ENCODE results near the gene LIN28B. TPM values are rescaled to one million over a fixed set of nuclear protein-coding genes. Genes with fewer than 3 reads are reported as not detected.

Gene LIN28B
- polyA plus RNA-seq, 2 of the 4 experiments (the other 2 are of a cell fraction), result 3.6 to 7.2 TPM

DNA sequence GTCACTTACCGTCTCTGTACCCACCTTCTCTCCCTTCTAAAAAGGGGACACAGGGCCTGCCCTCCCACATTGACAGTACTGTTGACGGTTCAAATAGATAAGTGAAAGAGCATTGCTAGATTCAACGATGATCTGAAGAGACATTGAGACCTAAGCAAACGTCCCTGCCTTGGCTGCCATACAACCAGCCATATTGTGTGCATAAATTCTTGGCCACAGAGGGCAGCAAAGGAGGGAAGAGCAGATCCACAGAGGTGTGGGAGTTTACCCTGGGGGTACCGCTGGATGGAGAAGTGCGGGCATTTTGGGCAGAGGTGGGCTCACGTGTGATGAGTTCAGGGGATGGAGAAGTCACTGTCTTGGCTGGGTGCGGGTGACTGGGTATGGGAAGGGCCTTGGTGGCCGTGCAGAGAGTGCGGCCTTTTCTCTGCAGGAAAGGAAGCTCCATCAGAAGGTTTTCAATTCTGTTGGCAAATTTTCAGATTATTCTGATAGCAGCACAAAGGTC is 137.3 kb downstream of the LIN28B start:
- ChIA-PET POLR2A (no interaction called here), CTCF (no interaction called here)
- no peaks in the 10 kb centered on the region for H3K9me3 ChIP-seq
- DNase-seq (ENCODE audit: low read depth in 1 of 2, low spot score in 1 of 2) (no peak), ATAC-seq (peak in 1 of 2 experiments; percentile 47; a peak in 2 of 6 replicates), FAIRE-seq (no peak)
- H3K27ac ChIP-seq, result no peak overlapping the region
- H3K4me2 ChIP-seq, result no peak overlapping the region
- TF ChIP-seq KDM1A (IDR thresholded peaks at IDR 0.05; ENCODE audit: low read depth) (no peak), FOSL2 (IDR thresholded peaks at IDR 0.05) (no peak), FOSL2 (CRISPR knock-in tag; IDR thresholded peaks at IDR 0.05) (no peak), PBX3 (IDR thresholded peaks at IDR 0.05) (no peak), ATOH8 (CRISPR knock-in tag; IDR thresholded peaks at IDR 0.05; ENCODE audit: low read depth) (no peak), HOXB13 (CRISPR knock-in tag; IDR thresholded peaks at IDR 0.05; ENCODE audit: low read depth) (no peak), JUN (IDR thresholded peaks at IDR 0.05) (no peak), ZFP36 (IDR thresholded peaks at IDR 0.05; ENCODE audit: borderline replicate concordance, partially characterized antibody) (no peak), BCL3 (IDR thresholded peaks at IDR 0.05) (no peak), ZSCAN20 (CRISPR knock-in tag; IDR thresholded peaks at IDR 0.05) (no peak), MAZ (IDR thresholded peaks at IDR 0.05; ENCODE audit: borderline replicate concordance, low read depth, low read length) (no peak), HOXA7 (CRISPR knock-in tag; IDR thresholded peaks at IDR 0.05) (no peak), POLR2A (IDR thresholded peaks at IDR 0.05; ENCODE audit: low read length) (no peak), NFE2L2 (conservative IDR thresholded peaks at IDR 0.05; ENCODE audit: low read length) (no peak), BHLHE40 (IDR thresholded peaks at IDR 0.05; ENCODE audit: low read depth, low read length) (no peak), KDM5A (IDR thresholded peaks at IDR 0.05) (no peak), NPAS2 (CRISPR knock-in tag; IDR thresholded peaks at IDR 0.05; ENCODE audit: borderline replicate concordance) (no peak)
- TF ChIP-seq, protein P1, sequence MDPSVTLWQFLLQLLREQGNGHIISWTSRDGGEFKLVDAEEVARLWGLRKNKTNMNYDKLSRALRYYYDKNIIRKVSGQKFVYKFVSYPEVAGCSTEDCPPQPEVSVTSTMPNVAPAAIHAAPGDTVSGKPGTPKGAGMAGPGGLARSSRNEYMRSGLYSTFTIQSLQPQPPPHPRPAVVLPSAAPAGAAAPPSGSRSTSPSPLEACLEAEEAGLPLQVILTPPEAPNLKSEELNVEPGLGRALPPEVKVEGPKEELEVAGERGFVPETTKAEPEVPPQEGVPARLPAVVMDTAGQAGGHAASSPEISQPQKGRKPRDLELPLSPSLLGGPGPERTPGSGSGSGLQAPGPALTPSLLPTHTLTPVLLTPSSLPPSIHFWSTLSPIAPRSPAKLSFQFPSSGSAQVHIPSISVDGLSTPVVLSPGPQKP (IDR thresholded peaks at IDR 0.05; ENCODE audit: low read depth, low read length), result no peak
- TF ChIP-seq, protein P2, sequence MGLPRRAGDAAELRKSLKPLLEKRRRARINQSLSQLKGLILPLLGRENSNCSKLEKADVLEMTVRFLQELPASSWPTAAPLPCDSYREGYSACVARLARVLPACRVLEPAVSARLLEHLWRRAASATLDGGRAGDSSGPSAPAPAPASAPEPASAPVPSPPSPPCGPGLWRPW (IDR thresholded peaks at IDR 0.05), result no peak
- H3K4me3 ChIP-seq, result no peak overlapping the region
- no peaks in the 10 kb centered on the region for H3K4me1 ChIP-seq
- 84% methylated on average over 10 of the region's 10 CpGs for WGBS (ENCODE audit: missing lambda C conversion rate)

GRCh38 chr6:105095139-105095538 is 138.2 kb downstream of the LIN28B start:
- no peak overlapping the region for H3K27ac ChIP-seq
- no peak for DNase-seq (ENCODE audit: low read depth in 1 of 2, low spot score in 1 of 2)
- POLR2A ChIA-PET, result no interaction called here
- no peak overlapping the region for H3K4me2 ChIP-seq
- no peak for FAIRE-seq
- no peak for TF ChIP-seq KDM5A (IDR thresholded peaks at IDR 0.05)
- no peak for TF ChIP-seq NR3C1 (IDR thresholded peaks at IDR 0.05)
- TF ChIP-seq KDM1A (IDR thresholded peaks at IDR 0.05; ENCODE audit: low read depth), result no peak
- TF ChIP-seq MAX (IDR thresholded peaks at IDR 0.05), result no peak
- TF ChIP-seq MYC (IDR thresholded peaks at IDR 0.05; ENCODE audit: borderline replicate concordance, low read length), result no peak
- no peak for TF ChIP-seq ZC3H11A (IDR thresholded peaks at IDR 0.05)
- no peak for TF ChIP-seq RARB (CRISPR knock-in tag; IDR thresholded peaks at IDR 0.05)
- TF ChIP-seq, protein P1 (IDR thresholded peaks at IDR 0.05; ENCODE audit: low read depth, low read length), result no peak
- TF ChIP-seq ATOH8 (CRISPR knock-in tag; IDR thresholded peaks at IDR 0.05; ENCODE audit: low read depth), result no peak
- TF ChIP-seq ZFP36 (IDR thresholded peaks at IDR 0.05; ENCODE audit: borderline replicate concordance, partially characterized antibody), result no peak
- TF ChIP-seq, protein P3, sequence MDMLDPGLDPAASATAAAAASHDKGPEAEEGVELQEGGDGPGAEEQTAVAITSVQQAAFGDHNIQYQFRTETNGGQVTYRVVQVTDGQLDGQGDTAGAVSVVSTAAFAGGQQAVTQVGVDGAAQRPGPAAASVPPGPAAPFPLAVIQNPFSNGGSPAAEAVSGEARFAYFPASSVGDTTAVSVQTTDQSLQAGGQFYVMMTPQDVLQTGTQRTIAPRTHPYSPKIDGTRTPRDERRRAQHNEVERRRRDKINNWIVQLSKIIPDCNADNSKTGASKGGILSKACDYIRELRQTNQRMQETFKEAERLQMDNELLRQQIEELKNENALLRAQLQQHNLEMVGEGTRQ (IDR thresholded peaks at IDR 0.05), result no peak
- TF ChIP-seq NFE2L2 (conservative IDR thresholded peaks at IDR 0.05; ENCODE audit: low read length), result no peak
- ATAC-seq, result no peak
- no peaks in the 10 kb centered on the region for H3K9me3 ChIP-seq
- H3K4me3 ChIP-seq, result no peak overlapping the region
- WGBS (ENCODE audit: missing lambda C conversion rate), result 85% methylated on average over 3 of the region's 3 CpGs
- CTCF ChIA-PET, result no interaction called here
- H3K4me1 ChIP-seq, result no peaks in the 10 kb centered on the region
